Sigmoid colon (tissue), 4 donors: ENCODE data around the gene UBL7.

Source experiments
- CTCF ChIP-seq, 4 experiments: fragments of 450-650 bp in 3 of 4; fragments of 200-600 bp in 1 of 4; IDR thresholded peaks; one replicate each; pipeline ENCODE4 v1.5.1; 2016 to 2019; ENCODE audit warnings: antibody characterized with exemption in 4 of 4, mild to moderate bottlenecking in 3 of 4, moderate library complexity in 2 of 4
- POLR2AphosphoS5 ChIP-seq, 4 donors: sonication (generic); formaldehyde crosslinking; IDR thresholded peaks; one replicate each; pipeline ENCODE4 v1.6.1; 2017; ENCODE audit warnings: antibody characterized with exemption in 4 of 4

DNA sequence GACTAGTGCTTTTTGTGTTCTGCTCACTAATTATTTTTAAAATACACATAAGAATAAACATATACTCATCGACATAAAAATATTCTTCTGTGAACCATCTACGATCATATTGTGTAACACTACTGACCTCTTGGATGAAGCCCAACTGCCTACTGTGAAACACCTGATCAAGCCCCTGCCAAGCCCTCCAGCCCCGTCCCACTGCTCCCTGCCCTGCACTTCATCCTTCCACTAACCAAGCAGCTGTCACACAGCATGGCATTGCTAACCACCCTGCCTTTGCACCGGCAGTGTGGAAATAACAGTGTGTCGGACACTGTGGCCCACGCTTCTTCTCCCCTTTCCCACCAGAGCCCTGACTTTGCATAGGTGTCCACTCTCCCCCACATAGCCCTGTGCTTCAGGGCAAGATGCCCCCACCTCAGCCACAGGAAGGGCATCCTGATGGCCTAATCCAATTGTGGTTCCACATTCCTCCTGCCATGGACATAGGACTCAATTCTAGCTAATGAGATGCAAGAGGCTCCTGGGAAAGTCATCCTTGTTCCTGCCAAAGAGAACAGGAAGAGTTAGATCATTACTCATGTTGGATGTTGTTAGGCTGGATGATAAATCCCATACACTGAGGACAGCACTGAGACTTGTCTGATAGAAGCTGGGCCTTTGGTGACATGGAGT lies 45.0 kb upstream of the UBL7 start:
- TF ChIP-seq CTCF (IDR thresholded peaks at IDR 0.05) (no peak), POLR2AphosphoS5 (IDR thresholded peaks at IDR 0.05) (no peak)
